ENCODE results near the gene ASIC4.

ASIC4 gene

DNA sequence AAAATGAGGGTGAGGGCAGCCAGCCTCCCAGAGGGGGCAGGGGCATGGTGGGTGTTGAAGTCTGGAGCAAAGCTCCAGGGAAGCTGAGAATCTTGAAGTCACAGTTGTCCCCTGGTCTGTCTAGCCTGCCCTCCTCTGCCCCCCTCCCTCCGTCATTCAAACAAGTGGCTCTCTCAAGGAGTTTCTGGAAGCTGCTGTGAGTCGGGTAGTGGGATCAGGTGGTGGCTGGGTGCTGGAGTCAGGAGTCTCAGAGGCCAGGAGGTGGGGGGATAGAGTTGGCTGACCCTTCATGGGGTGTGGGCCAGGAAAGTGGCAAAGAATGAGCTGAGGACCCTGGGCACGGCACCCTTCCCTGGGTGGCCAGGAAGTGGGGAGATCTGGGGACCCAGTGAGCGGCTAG, 495 bp upstream of the ASIC4 start:
- Histone ChIP-seq H3K4me1 (ENCODE audit: control insufficient read depth, low read depth, low read length) (peaks cover 4% of the 10 kb centered on the region), H2BK15ac (replicated peaks; ENCODE audit: low read depth) (no peak overlapping the region), H2AK5ac (ENCODE audit: low read length) (no peak overlapping the region), H3K56ac (ENCODE audit: low read length) (no peak overlapping the region), H2BK120ac (ENCODE audit: low read depth, low read length) (no peak overlapping the region), H3K27me3 (ENCODE audit: insufficient read depth, low read length, poor library complexity) (peaks cover 23% of the 10 kb centered on the region), H4K8ac (ENCODE audit: low read depth, low read length) (no peak overlapping the region), H4K5ac (ENCODE audit: low read length) (no peak overlapping the region), H3K79me2 (ENCODE audit: control insufficient read depth, insufficient read depth, low read length) (no peaks in the 10 kb centered on the region), H3K4me3 (ENCODE audit: low read length) (no peak overlapping the region), H3K4me2 (ENCODE audit: low read length) (no peak overlapping the region), H3K27ac (ENCODE audit: low read depth, low read length) (no peak overlapping the region), H3K36me3 (ENCODE audit: control insufficient read depth, insufficient read depth, low read length) (no peaks in the 10 kb centered on the region), H3K79me1 (ENCODE audit: low read length) (no peaks in the 10 kb centered on the region), H3K23ac (ENCODE audit: low read length) (no peak overlapping the region), H3K9ac (ENCODE audit: low read length) (no peak overlapping the region), H3K4ac (ENCODE audit: low read depth, low read length) (no peak overlapping the region), H2BK5ac (ENCODE audit: low read length) (no peak overlapping the region), H3K18ac (ENCODE audit: low read length) (no peak overlapping the region)
- DNase-seq, result no peak
- WGBS (ENCODE audit: extremely low coverage, insufficient coverage, low lambda C conversion rate), result no CpG with 5 or more reads among the region's 4 CpGs

DNA sequence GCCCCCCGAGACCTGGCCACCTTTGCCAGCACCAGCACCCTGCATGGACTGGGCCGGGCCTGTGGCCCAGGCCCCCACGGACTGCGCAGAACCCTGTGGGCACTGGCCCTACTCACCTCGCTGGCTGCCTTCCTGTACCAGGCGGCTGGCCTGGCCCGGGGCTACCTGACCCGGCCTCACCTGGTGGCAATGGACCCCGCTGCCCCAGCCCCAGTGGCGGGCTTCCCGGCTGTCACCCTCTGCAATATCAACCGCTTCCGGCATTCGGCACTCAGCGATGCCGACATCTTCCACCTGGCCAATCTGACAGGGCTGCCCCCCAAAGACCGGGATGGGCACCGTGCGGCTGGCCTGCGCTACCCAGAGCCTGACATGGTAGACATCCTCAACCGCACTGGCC, 554 bp downstream of the ASIC4 start:
- Histone ChIP-seq H2BK15ac (replicated peaks; ENCODE audit: low read depth) (no peak overlapping the region), H3K4me3 (ENCODE audit: low read length) (no peak overlapping the region), H2AK5ac (ENCODE audit: low read length) (no peak overlapping the region), H3K79me1 (ENCODE audit: low read length) (no peaks in the 10 kb centered on the region), H3K4me2 (ENCODE audit: low read length) (no peak overlapping the region), H4K5ac (ENCODE audit: low read length) (no peak overlapping the region), H3K9ac (ENCODE audit: low read length) (no peak overlapping the region), H3K18ac (ENCODE audit: low read length) (no peak overlapping the region), H3K4ac (ENCODE audit: low read depth, low read length) (no peak overlapping the region), H4K8ac (ENCODE audit: low read depth, low read length) (no peak overlapping the region), H3K79me2 (ENCODE audit: control insufficient read depth, insufficient read depth, low read length) (no peaks in the 10 kb centered on the region), H3K4me1 (ENCODE audit: control insufficient read depth, low read depth, low read length) (peaks cover 2% of the 10 kb centered on the region), H3K27me3 (ENCODE audit: insufficient read depth, low read length, poor library complexity) (peaks cover 23% of the 10 kb centered on the region), H2BK5ac (ENCODE audit: low read length) (no peak overlapping the region), H3K56ac (ENCODE audit: low read length) (no peak overlapping the region), H3K23ac (ENCODE audit: low read length) (no peak overlapping the region), H2BK120ac (ENCODE audit: low read depth, low read length) (no peak overlapping the region), H3K27ac (ENCODE audit: low read depth, low read length) (no peak overlapping the region), H3K36me3 (ENCODE audit: control insufficient read depth, insufficient read depth, low read length) (no peaks in the 10 kb centered on the region)
- whole genome bisulfite sequencing (ENCODE audit: extremely low coverage, insufficient coverage, low lambda C conversion rate), result no CpG with 5 or more reads among the region's 21 CpGs
- DNase-seq, result no peak

DNA sequence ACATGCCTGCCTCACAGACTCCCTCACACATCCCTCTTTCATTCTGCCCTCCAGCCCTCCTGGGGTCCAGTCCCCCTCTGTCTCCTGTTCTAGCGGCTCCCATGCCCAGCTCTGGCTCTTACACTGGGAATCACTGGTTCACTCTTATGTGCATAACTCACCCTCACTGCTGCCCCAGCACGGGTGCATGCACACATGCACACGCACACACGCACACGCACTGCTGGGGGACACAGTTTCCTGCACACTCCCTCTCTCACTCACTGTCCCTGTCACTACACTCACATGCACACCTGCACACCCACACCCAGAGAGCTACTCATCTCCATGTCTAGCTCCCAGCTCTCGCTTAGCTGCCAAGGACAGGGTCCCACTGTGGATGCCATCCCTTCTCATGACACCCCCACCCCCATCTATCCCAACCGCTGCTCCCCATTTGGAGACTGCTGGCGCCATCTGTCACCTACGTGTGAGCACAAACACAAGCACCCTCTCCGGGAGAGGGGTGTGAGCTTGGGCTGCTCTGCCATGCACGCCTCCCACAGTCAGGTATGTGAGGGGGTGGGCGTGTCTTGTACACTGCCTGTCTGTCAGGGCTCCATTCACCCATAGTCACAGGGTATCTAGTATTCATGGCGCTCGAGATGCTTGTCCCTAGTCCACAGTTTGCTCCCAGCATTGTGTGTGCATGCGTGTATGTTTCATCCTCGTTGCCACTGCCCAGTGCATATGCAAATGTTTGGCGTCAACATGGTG, 1.8 kb downstream of the ASIC4 start:
- no peak overlapping the region for H2BK15ac ChIP-seq (replicated peaks; ENCODE audit: low read depth)
- no peak overlapping the region for H4K5ac ChIP-seq (ENCODE audit: low read length)
- H3K9ac ChIP-seq (ENCODE audit: low read length), result no peak overlapping the region
- H3K27me3 ChIP-seq (ENCODE audit: insufficient read depth, low read length, poor library complexity), result peaks cover 22% of the 10 kb centered on the region
- no peak overlapping the region for H3K56ac ChIP-seq (ENCODE audit: low read length)
- no peaks in the 10 kb centered on the region for H3K79me1 ChIP-seq (ENCODE audit: low read length)
- no peak overlapping the region for H3K4me3 ChIP-seq (ENCODE audit: low read length)
- H3K36me3 ChIP-seq (ENCODE audit: control insufficient read depth, insufficient read depth, low read length), result no peaks in the 10 kb centered on the region
- no peaks in the 10 kb centered on the region for H3K79me2 ChIP-seq (ENCODE audit: control insufficient read depth, insufficient read depth, low read length)
- no peak for DNase-seq
- no peak overlapping the region for H4K8ac ChIP-seq (ENCODE audit: low read depth, low read length)
- H2BK5ac ChIP-seq (ENCODE audit: low read length), result no peak overlapping the region
- H3K23ac ChIP-seq (ENCODE audit: low read length), result no peak overlapping the region
- H3K4ac ChIP-seq (ENCODE audit: low read depth, low read length), result no peak overlapping the region
- no CpG with 5 or more reads among the region's 17 CpGs for WGBS (ENCODE audit: extremely low coverage, insufficient coverage, low lambda C conversion rate)
- no peak overlapping the region for H3K18ac ChIP-seq (ENCODE audit: low read length)
- H2AK5ac ChIP-seq (ENCODE audit: low read length), result no peak overlapping the region
- H3K4me2 ChIP-seq (ENCODE audit: low read length), result no peak overlapping the region
- no peak overlapping the region for H2BK120ac ChIP-seq (ENCODE audit: low read depth, low read length)
- H3K4me1 ChIP-seq (ENCODE audit: control insufficient read depth, low read depth, low read length), result peaks cover 2% of the 10 kb centered on the region
- H3K27ac ChIP-seq (ENCODE audit: low read depth, low read length), result no peak overlapping the region

DNA sequence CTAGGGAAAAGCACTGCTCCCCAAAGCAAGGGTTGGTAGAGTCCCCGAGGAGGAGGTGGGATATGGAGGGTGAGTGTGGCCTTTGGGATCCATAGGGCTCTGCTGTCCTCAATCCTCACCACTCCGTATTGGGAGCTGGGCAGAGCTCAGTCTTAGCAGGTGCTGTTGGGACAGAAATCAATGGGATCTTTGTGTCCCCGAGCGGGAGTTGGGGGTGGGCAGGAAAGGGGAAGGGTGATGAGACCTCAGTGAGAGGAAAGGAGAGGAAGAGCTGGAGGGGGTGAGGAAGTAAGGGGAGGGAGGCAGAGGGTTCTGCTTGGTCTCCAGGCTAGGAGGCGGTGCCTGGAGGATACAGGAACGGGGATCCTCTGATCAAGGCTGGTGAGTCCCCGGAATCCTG, 2.6 kb downstream of the ASIC4 start:
- no CpG with 5 or more reads among the region's 7 CpGs for WGBS (ENCODE audit: extremely low coverage, insufficient coverage, low lambda C conversion rate)
- Histone ChIP-seq H3K23ac (ENCODE audit: low read length) (no peak overlapping the region), H4K8ac (ENCODE audit: low read depth, low read length) (no peak overlapping the region), H3K9ac (ENCODE audit: low read length) (no peak overlapping the region), H2BK15ac (replicated peaks; ENCODE audit: low read depth) (no peak overlapping the region), H3K18ac (ENCODE audit: low read length) (no peak overlapping the region), H3K36me3 (ENCODE audit: control insufficient read depth, insufficient read depth, low read length) (no peaks in the 10 kb centered on the region), H4K5ac (ENCODE audit: low read length) (no peak overlapping the region), H2BK5ac (ENCODE audit: low read length) (no peak overlapping the region), H3K4me2 (ENCODE audit: low read length) (no peak overlapping the region), H2AK5ac (ENCODE audit: low read length) (no peak overlapping the region), H3K4me3 (ENCODE audit: low read length) (no peak overlapping the region), H3K27ac (ENCODE audit: low read depth, low read length) (no peak overlapping the region), H3K79me1 (ENCODE audit: low read length) (no peaks in the 10 kb centered on the region), H3K79me2 (ENCODE audit: control insufficient read depth, insufficient read depth, low read length) (no peaks in the 10 kb centered on the region), H3K4ac (ENCODE audit: low read depth, low read length) (no peak overlapping the region), H3K4me1 (ENCODE audit: control insufficient read depth, low read depth, low read length) (peaks cover 5% of the 10 kb centered on the region), H3K56ac (ENCODE audit: low read length) (no peak overlapping the region), H3K27me3 (ENCODE audit: insufficient read depth, low read length, poor library complexity) (peaks cover 17% of the 10 kb centered on the region), H2BK120ac (ENCODE audit: low read depth, low read length) (no peak overlapping the region)
- DNase-seq, result no peak

DNA sequence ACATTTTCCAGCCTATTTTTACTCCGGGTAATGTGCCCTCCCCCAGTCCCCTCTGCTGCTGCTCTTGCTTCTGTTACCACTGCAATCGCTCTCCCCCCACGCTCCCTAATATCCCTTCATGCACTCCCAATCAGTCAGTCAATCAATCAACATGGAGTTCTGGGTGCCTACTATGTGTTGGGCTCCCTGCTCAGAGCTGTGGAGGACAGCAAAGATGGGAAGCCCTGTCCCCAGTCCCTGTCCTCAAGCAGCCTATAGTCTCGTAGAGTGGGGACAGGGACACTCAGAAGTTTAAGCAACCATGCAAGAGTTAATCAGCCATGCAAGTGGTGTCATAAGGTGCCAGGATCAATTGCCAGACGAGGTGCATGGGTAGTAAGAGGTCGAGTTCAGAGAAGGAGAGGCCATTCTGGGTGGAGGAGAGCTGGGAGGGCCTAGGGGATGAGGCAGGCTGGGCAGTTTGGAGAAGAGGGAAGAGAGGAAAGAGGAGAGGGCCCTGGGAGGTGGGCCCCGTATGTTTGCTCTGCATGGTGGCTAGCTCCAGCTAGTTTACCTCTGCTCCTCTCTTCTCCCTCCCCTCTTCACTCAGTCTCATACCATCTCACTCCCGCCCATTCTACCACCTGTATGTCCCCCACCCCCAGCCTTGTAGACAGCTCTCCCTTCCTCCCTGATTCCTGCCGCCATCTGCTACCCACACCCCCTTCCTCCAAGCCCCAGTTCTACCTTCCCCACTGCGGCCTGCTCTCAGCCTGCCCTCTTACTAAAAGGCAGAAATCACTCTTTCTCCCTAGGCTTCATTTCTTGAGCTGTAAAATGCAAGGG, 3.9 kb downstream of the ASIC4 start:
- Histone ChIP-seq H4K8ac (ENCODE audit: low read depth, low read length) (no peak overlapping the region), H3K23ac (ENCODE audit: low read length) (no peak overlapping the region), H3K4ac (ENCODE audit: low read depth, low read length) (no peak overlapping the region), H3K79me2 (ENCODE audit: control insufficient read depth, insufficient read depth, low read length) (no peaks in the 10 kb centered on the region), H3K9ac (ENCODE audit: low read length) (no peak overlapping the region), H4K5ac (ENCODE audit: low read length) (no peak overlapping the region), H2BK15ac (replicated peaks; ENCODE audit: low read depth) (no peak overlapping the region), H3K56ac (ENCODE audit: low read length) (peak overlapping the region; percentile 15), H3K79me1 (ENCODE audit: low read length) (no peaks in the 10 kb centered on the region), H3K27me3 (ENCODE audit: insufficient read depth, low read length, poor library complexity) (peaks cover 10% of the 10 kb centered on the region), H3K4me3 (ENCODE audit: low read length) (no peak overlapping the region), H2AK5ac (ENCODE audit: low read length) (no peak overlapping the region), H3K36me3 (ENCODE audit: control insufficient read depth, insufficient read depth, low read length) (no peaks in the 10 kb centered on the region), H2BK5ac (ENCODE audit: low read length) (no peak overlapping the region), H3K4me1 (ENCODE audit: control insufficient read depth, low read depth, low read length) (peaks cover 7% of the 10 kb centered on the region), H3K4me2 (ENCODE audit: low read length) (no peak overlapping the region), H3K18ac (ENCODE audit: low read length) (no peak overlapping the region), H3K27ac (ENCODE audit: low read depth, low read length) (no peak overlapping the region), H2BK120ac (ENCODE audit: low read depth, low read length) (no peak overlapping the region)
- no peak for DNase-seq
- no CpG with 5 or more reads among the region's 10 CpGs for WGBS (ENCODE audit: extremely low coverage, insufficient coverage, low lambda C conversion rate)
